HepG2 (cell line): ENCODE results near the gene KLHDC4. TPM values are rescaled to one million over a fixed set of nuclear protein-coding genes. Genes with fewer than 3 reads are reported as not detected.
A peak's percentile ranks its signal among the peaks of the same experiment; 100 is the strongest.

Source experiments
- AKAP8 ChIP-seq: sonication (generic); formaldehyde crosslinking; IDR thresholded peaks from 2 replicates; pipeline ENCODE4 v1.5.1; 2020; ENCODE audit warnings: mild to moderate bottlenecking, missing genetic modification reagents
- ATF4 ChIP-seq, 2 experiments: fragments of 450-650 bp in 1 of 2; sonication (generic) in 1 of 2; formaldehyde crosslinking; IDR thresholded peaks; 2 replicates each; pipeline versions ENCODE4 v1.5.0 to v1.8.0; 2020 to 2022; ENCODE audit warnings: mild to moderate bottlenecking in 1 of 2, missing genetic modification reagents in 1 of 2
- CCAR2 ChIP-seq: fragments of 200-400 bp; formaldehyde crosslinking; optimal IDR thresholded peaks from 2 replicates; pipeline ENCODE3; 2018; ENCODE audit warnings: low read depth, mild to moderate bottlenecking, low read length, moderate library complexity
- EP300 ChIP-seq, 3 experiments: sonication (generic) in 1 of 3; formaldehyde crosslinking in 1 of 3; IDR thresholded peaks; 2 replicates each; pipeline versions ENCODE4 v1.5.1 to v1.6.1; 2011 to 2020; ENCODE audit warnings: low read depth in 2 of 3, low read length in 2 of 3, borderline replicate concordance in 1 of 3, improper control_type of control experiment in 1 of 3, mild to moderate bottlenecking in 1 of 3, missing genetic modification reagents in 1 of 3, moderate library complexity in 1 of 3
- EZH2 ChIP-seq: conservative IDR thresholded peaks from 2 replicates; pipeline ENCODE4 v1.6.1; 2012; ENCODE audit warnings: mild to moderate bottlenecking, low read depth, low read length, moderate library complexity
- FOXA1 ChIP-seq, 2 experiments: fragments of 450-650 bp in 1 of 2; sonication (generic) in 1 of 2; formaldehyde crosslinking in 1 of 2; IDR thresholded peaks; 2 replicates each; pipeline versions ENCODE4 v1.4.0 to v1.6.1; 2016 to 2020; ENCODE audit warnings: missing genetic modification reagents in 1 of 2
- FOXK1 ChIP-seq: sonication (generic); formaldehyde crosslinking; IDR thresholded peaks from 2 replicates; pipeline ENCODE4 v1.4.0; 2020; ENCODE audit warnings: low read depth, missing genetic modification reagents, borderline replicate concordance
- HMG20A ChIP-seq: IDR thresholded peaks from 2 replicates; pipeline ENCODE4 v1.6.1; 2016; ENCODE audit warnings: borderline replicate concordance
- HOXA7 ChIP-seq: sonication (generic); formaldehyde crosslinking; IDR thresholded peaks from 2 replicates; pipeline ENCODE4 v1.8.1; 2022; ENCODE audit warnings: mild to moderate bottlenecking, missing genetic modification reagents, moderate library complexity
- KAT8 ChIP-seq: IDR thresholded peaks from 2 replicates; pipeline ENCODE4 v1.6.1; 2016; ENCODE audit warnings: missing genetic modification reagents, missing compliant biosample characterization
- MTERF4 ChIP-seq: sonication (generic); formaldehyde crosslinking; IDR thresholded peaks from 2 replicates; pipeline ENCODE4 v1.8.0; 2023; ENCODE audit warnings: mild to moderate bottlenecking, missing genetic modification reagents
- PPARG ChIP-seq: conservative IDR thresholded peaks from 2 replicates; pipeline ENCODE4 v1.6.1; 2016; ENCODE audit warnings: missing biosample characterization, missing genetic modification reagents
- TBX2 ChIP-seq: sonication (generic); formaldehyde crosslinking; IDR thresholded peaks from 2 replicates; pipeline ENCODE4 v1.5.0; 2020; ENCODE audit warnings: missing genetic modification reagents, mild to moderate bottlenecking, borderline replicate concordance
- THAP11 ChIP-seq: IDR thresholded peaks from 2 replicates; pipeline ENCODE4 v1.6.1; 2016; ENCODE audit warnings: missing biosample characterization, missing genetic modification reagents
- U2AF2 ChIP-seq: fragments of 200-400 bp; formaldehyde crosslinking; IDR thresholded peaks from 2 replicates; pipeline ENCODE4 v1.6.1; 2017; ENCODE audit warnings: low read depth, mild to moderate bottlenecking, low read length
- ZFP90 ChIP-seq: sonication (generic); formaldehyde crosslinking; IDR thresholded peaks from 2 replicates; pipeline ENCODE4 v1.8.0; 2022; ENCODE audit warnings: missing genetic modification reagents, mild to moderate bottlenecking, inconsistent platforms, borderline replicate concordance
- ZNF205 ChIP-seq: IDR thresholded peaks from 2 replicates; pipeline ENCODE4 v1.6.1; 2018; ENCODE audit warnings: missing biosample characterization, missing genetic modification reagents
- ZNF292 ChIP-seq: sonication (generic); formaldehyde crosslinking; IDR thresholded peaks from 2 replicates; pipeline ENCODE4 v1.8.1; 2022; ENCODE audit warnings: mild to moderate bottlenecking, low read depth, missing genetic modification reagents, borderline replicate concordance
- ZNF335 ChIP-seq: sonication (generic); formaldehyde crosslinking; IDR thresholded peaks from 2 replicates; pipeline ENCODE4 v1.4.0; 2020; ENCODE audit warnings: missing genetic modification reagents
- polyA plus RNA-seq, 8 experiments: library from polyadenylated mRNA; depleted of rRNA in 3 of 8; stranded (reverse) in 7 of 8; unstranded in 1 of 8; fragments of >200 nt; fragmentation: Illumina TruSeq in 4 of 8; extraction: Trizol in 4 of 8; gene quantifications; 2 replicates each; pipeline versions ENCODE4 v1.2.1 to v1.2.3, GENCODE V29; 2011 to 2016; ENCODE audit warnings: low read depth in 4 of 8, missing spikeins in 1 of 8, mixed read lengths in 1 of 8; ENCODE audit not compliant: insufficient read depth in 1 of 8
- total RNA-seq, 5 experiments: library from RNA; depleted of rRNA; stranded (reverse); fragments of >200 nt; fragmentation: Illumina TruSeq; extraction: Trizol; gene quantifications; 2 replicates each; pipeline ENCODE4 v1.2.3, GENCODE V29; 2016; ENCODE audit warnings: low read depth in 1 of 5
- TF ChIP-seq, protein P1 (sequence below): sonication (generic); formaldehyde crosslinking; IDR thresholded peaks from 2 replicates; pipeline ENCODE4 v1.5.1; 2020; ENCODE audit warnings: mild to moderate bottlenecking, missing genetic modification reagents, moderate library complexity
- TF ChIP-seq, protein P2 (sequence below): sonication (generic); formaldehyde crosslinking; IDR thresholded peaks from 2 replicates; pipeline ENCODE4 v1.8.0; 2022; ENCODE audit warnings: mild to moderate bottlenecking, missing genetic modification reagents

Gene KLHDC4
- total and polyA plus RNA-seq, 2 of the 13 experiments (the other 11 are each of a cell fraction or from before 2014, with no cell fraction given): 18.7 to 31.8 TPM

- peak; percentile 27; the same call in 1 of the 2 replicates for TF ChIP-seq TBX2
- no peak for TF ChIP-seq ZNF205 (CRISPR knock-in tag)
- TF ChIP-seq EZH2: no peak
- no peak for TF ChIP-seq U2AF2
- TF ChIP-seq FOXK1: peak; percentile 67; the same call in 1 of the 2 replicates
- no peak for TF ChIP-seq ZFP90 (CRISPR knock-in tag)
- peak in 1 of 2 experiments; percentile 72; a peak in 2 of 4 replicates for TF ChIP-seq ATF4 (CRISPR knock-in tag; IDR thresholded peaks at IDR 0.05)
- peak; percentile 53; the same call in 1 of the 2 replicates for TF ChIP-seq HMG20A (CRISPR knock-in tag)
- 0 out of 2 replicates have a peak, but pooled peaks have one; percentile 36 for TF ChIP-seq PPARG
- TF ChIP-seq EP300 (IDR thresholded peaks at IDR 0.05; ENCODE audit: low read depth in 2 of 2, low read length in 2 of 2): peak in 1 of 2 experiments; percentile 53; a peak in 1 of 4 replicates
- TF ChIP-seq EP300 (CRISPR knock-in tag; IDR thresholded peaks at IDR 0.05; ENCODE audit: borderline replicate concordance): no peak
- TF ChIP-seq, protein P1, sequence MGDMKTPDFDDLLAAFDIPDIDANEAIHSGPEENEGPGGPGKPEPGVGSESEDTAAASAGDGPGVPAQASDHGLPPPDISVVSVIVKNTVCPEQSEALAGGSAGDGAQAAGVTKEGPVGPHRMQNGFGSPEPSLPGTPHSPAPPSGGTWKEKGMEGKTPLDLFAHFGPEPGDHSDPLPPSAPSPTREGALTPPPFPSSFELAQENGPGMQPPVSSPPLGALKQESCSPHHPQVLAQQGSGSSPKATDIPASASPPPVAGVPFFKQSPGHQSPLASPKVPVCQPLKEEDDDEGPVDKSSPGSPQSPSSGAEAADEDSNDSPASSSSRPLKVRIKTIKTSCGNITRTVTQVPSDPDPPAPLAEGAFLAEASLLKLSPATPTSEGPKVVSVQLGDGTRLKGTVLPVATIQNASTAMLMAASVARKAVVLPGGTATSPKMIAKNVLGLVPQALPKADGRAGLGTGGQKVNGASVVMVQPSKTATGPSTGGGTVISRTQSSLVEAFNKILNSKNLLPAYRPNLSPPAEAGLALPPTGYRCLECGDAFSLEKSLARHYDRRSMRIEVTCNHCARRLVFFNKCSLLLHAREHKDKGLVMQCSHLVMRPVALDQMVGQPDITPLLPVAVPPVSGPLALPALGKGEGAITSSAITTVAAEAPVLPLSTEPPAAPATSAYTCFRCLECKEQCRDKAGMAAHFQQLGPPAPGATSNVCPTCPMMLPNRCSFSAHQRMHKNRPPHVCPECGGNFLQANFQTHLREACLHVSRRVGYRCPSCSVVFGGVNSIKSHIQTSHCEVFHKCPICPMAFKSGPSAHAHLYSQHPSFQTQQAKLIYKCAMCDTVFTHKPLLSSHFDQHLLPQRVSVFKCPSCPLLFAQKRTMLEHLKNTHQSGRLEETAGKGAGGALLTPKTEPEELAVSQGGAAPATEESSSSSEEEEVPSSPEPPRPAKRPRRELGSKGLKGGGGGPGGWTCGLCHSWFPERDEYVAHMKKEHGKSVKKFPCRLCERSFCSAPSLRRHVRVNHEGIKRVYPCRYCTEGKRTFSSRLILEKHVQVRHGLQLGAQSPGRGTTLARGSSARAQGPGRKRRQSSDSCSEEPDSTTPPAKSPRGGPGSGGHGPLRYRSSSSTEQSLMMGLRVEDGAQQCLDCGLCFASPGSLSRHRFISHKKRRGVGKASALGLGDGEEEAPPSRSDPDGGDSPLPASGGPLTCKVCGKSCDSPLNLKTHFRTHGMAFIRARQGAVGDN (CRISPR knock-in tag): peak; percentile 59
- TF ChIP-seq THAP11 (CRISPR knock-in tag): peak; percentile 54; the same call in 1 of the 2 replicates
- TF ChIP-seq ZNF335 (CRISPR knock-in tag): no peak
- no peak for TF ChIP-seq HOXA7 (CRISPR knock-in tag)
- 0 out of 2 replicates have a peak, but pooled peaks have one; percentile 52 for TF ChIP-seq ZNF292 (CRISPR knock-in tag)
- peak; percentile 46; the same call in 1 of the 2 replicates for TF ChIP-seq KAT8 (CRISPR knock-in tag)
- peak; percentile 55; the same call in 1 of the 2 replicates for TF ChIP-seq MTERF4
- peak; percentile 12 for TF ChIP-seq CCAR2
- no peak for TF ChIP-seq FOXA1 (IDR thresholded peaks at IDR 0.05)
- TF ChIP-seq FOXA1 (CRISPR knock-in tag; IDR thresholded peaks at IDR 0.05): 0 out of 2 replicates have a peak, but pooled peaks have one; percentile 21
- TF ChIP-seq, protein P2, sequence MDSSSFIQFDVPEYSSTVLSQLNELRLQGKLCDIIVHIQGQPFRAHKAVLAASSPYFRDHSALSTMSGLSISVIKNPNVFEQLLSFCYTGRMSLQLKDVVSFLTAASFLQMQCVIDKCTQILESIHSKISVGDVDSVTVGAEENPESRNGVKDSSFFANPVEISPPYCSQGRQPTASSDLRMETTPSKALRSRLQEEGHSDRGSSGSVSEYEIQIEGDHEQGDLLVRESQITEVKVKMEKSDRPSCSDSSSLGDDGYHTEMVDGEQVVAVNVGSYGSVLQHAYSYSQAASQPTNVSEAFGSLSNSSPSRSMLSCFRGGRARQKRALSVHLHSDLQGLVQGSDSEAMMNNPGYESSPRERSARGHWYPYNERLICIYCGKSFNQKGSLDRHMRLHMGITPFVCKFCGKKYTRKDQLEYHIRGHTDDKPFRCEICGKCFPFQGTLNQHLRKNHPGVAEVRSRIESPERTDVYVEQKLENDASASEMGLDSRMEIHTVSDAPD (CRISPR knock-in tag): no peak
- TF ChIP-seq AKAP8 (CRISPR knock-in tag): no peak
Observed at GRCh38 chr16:87809150-87809902, 43.5 kb upstream of the KLHDC4 start (continued).
